Activated CD4-positive, alpha-beta T cell treated with anti-CD3 and anti-CD28 coated beads for 24 hours (primary cell): ENCODE measurements around the gene EDEM2.
"Not testable (repeated sequence)": the region's sequence is repeated elsewhere in the genome, so short reads cannot be mapped to it uniquely, and the experiment has no call there.

Experiments used
- DNase-seq, 2 donors: peaks; one replicate each; pipeline ENCODE4 v3.0.0-alpha.2; 2020; ENCODE audit warnings: low read depth in 2 of 2

EDEM2 gene

DNA sequence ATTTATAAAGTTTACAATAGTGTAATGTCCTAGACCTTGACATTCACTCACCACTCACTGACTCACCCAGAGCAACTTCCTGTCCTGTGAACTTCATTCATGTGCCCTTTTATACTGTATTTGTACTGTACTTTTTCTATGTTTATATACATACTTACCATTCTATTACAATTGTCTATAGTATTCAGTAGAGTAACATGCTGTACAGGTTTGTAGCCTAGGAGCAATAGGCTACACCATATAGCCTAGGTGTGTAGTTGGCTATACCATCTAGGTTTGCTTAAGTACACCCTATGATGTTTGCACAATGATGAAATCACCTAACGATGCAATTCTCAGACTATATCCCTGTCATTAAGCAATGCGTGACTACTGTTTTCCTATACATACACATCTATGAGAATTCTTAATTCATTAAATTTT is 17.5 kb downstream of the EDEM2 start:
- DNase-seq = no peak

DNA sequence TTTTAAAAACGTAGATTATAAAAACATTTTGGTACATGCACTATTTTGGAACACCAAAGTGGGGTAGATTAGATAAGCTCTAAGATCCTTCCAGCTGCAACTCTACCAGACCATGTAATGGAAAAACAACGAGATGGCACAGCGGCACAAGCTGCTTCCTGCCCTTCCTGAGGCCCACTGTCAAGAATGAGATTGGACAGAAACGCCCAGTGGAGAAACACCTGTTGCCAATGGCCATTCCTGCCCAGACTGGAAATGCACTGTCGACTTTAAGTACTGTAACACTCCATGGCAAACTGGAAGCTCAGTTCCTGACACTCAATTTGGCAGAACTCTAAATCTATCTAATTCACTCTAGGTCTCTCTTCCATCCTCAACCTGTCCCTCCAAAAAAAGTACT is 21.4 kb downstream of the EDEM2 start:
- DNase-seq = no peak

DNA sequence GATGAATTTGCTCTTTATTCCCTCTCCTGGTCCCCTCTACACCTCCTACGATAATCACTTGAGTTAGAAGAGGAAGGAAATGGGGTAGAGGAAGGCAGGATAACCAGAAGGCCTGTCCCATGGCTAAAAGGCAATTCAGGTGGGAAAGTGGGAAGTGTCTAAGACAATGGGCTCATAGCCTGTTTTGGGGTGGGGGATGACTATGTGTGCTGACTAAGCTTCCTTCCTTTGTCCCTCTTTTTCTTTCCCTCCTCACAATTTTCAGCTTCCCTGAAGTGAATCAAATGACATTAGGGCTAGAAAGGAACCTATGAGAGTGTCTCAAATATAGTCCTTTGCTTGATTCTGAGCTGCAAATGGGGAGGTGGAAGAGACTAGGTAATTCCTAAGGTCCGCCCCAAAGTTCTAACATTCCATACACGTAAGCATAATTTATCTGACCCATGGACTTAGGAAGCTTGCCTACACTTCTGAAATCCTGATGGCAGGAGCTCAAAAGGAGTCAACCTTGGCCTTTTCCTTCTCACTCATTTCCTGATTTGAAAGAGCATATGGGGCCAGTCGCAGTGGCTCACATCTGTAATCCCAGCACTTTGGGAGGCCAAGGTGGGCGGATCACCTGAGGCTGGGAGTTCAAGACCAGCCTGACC is 24.3 kb downstream of the EDEM2 start:
- no peak for DNase-seq

DNA sequence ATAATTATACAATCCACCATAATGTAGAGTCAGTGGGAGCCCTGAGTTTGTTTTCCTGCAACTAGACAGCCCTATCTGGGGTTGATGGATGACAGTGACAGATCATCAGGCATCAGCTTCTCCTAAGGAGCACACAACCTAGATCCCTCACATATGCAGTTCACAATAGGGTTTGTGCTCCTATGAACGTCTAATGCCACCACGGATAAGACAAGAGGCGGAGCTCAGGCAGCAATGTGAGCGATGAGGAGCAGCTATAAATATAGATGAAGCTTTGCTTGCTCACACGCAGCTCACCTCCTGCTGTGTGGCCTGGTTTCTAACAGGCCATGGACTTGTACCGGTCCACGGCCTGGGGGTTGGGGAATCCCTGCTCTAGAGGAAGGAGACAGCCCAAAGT is 25.9 kb downstream of the EDEM2 start:
- DNase-seq = no peak

DNA sequence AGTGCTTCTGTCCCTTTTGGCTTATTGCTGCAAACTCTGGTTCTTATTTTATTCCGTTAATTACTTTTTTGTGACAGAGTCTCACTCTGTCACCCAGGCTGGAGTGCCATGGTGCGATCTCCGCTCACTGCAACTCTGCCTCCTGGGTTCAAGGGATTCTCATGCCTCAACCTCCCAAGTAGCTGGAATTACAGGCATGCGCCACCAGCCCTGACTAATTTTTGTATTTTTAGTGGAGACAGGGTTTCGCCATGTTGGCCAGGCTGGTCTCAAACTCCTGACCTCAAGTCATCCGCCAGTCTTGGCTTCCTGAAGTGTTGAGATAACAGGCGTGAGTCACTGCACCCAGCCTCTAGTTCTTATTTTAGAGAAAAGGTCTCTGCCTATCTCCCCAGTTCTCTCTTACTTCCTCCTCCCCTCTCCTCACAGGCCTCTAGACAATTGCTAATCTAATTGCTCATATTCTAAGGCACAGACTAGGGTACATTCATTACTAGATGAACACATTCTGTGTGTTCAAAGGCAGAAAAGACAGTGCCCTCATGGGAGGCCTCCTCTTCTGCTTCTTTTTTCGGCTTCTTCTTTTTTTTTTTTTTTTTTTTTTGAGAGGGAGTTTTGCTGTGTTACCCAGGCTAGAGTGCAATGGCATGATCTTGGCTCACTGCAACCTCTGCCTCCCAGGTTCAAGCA is 27.0 kb downstream of the EDEM2 start:
- no peak for DNase-seq

DNA sequence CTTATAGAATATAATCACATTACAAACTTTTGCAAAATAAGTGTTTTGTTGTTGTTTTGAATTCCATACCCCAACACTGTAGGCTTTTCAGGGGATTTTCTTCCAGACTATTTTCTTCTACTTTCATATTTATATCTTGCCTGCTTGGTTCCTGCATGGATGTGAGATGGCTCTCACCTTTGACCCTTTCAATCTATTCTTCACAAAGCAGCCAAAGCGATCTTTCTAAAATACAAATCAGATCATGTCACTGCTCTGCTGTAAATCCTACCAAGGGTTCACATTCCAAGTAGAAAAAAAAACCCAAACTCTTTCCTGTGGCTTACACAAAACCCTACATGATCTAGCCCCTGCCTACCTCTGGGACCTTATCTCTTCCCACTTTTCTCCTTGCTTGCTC is 29.5 kb downstream of the EDEM2 start:
- DNase-seq = no peak

DNA sequence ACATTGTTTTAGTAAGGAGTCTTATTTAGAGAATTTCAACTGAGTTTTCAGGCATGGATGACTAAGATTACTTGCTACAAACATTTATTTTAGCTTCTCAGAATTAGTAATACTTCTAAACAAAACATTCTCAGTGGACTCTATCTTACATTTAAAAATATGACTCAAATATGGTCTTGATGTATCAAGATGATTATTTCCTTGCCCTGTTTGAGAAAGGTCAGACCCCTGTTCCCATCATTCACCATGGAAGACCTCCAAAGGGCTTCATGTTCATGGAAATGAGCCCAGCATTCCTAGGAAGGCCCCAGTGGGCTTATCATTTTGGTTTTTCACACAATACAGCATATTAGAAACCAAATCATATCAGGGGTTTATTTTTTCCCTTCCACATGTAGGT is 29.9 kb downstream of the EDEM2 start:
- no peak for DNase-seq

DNA sequence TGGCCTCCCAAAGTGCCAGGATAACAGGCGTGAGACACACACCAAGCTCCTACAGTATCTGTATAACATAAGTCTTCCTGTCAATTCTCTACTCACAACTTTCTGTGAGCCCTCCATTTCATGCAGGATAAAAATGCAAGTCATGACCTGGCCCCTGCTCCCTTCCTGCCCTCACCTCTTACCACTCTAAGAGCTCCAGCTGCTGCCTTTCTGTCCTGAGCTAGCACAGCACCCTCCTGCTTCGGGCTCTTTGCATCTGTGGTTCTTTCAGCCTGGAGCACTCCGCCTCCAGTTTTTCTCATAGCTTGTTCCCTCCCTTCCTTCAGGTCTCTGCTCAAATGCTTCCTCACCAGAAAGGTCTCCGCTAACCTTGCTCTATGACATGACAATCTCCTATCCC is 30.9 kb downstream of the EDEM2 start:
- no peak for DNase-seq

DNA sequence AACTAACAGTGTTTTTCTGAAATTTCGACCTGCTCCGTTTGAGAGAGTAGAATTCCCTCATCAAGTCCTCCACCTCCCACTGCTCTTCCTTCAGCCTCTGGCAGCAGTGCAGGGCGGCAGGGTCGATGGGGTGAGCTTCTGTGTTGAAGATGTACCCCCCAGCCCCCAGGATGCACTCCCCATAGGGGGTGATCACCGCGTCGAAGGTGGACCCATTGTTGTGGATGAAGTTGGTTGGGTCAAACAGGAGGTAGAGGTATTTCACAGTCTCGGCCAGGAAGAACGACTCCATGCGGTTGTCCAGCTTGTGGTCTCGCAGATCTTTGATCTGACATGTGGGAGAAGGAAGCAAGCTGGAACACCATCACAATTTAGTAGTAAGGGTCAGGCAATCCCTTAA is 31.5 kb downstream of the EDEM2 start:
- no peak for DNase-seq

DNA sequence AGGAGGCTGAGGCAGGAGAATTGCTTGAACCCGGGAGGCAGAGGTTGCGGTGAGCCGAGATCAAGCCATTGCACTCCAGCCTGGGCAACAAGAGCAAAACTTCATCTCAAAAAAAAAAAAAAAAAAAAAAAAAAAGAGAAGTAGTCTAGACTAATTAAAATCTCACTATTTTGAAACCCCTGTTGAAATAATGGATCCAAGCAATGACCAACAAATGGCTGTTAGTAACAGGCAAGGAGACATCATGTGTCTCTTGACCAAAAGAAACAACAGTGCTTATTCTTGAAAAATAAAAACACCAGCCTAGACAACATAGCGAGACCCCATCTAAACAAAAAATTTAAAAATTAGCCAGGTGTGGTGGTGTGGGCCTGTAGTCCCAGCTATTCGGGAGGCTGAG is 34.9 kb downstream of the EDEM2 start:
- not testable (repeated sequence) for DNase-seq

DNA sequence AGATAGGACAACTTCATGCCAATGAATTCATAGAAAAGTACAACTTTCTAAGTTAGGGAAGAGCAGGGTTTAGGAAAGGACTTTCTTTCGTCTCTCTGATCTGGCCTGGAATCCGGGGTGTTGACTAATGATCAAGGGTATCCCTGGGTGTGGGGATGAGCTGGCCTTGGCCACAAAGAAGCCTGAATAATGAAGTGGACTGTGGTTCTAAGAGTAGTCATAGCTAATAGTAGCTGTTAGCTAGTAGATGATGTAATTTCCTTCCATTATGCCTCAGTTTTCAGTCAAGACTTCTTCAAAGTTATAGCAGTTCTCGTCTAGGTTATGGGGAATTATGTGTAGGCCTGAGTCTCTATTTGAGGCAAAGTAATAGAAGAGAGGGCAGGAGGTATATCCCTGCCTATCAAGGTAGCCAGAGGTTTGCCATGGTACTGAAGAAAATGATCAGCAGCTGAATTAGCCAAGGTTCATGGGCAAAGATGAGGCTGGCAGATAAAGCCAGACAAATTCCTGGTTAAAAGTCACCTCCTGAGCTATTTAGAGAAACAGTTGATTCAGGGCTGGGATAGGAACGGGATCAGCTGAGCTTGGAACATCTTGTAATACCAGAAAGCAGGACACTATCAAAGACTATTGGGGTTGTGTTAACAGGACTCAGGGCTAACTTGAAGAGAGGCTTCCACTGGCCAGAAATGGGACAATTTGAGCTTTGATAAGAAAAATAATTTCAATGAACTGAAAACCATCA is 35.8 kb downstream of the EDEM2 start:
- DNase-seq = no peak

DNA sequence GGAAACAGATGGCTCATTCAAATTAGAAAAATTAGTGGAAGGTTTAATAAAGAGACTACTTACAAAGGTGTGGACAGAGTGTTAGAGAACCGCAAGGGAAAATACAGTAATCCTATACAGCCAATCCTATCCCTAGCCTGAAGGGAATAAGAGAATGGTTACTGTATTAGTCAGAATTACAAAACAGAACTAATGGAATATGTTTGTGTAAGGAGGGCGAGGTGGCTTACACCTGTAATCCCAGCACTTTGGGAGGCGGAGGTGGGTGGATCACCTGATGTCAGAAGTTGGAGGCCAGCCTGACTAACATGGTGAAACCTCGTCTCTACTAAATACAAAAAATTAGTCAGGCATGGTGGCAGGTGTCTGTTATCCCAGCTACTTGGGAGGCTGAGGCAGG is 38.2 kb downstream of the EDEM2 start:
- no peak for DNase-seq

DNA sequence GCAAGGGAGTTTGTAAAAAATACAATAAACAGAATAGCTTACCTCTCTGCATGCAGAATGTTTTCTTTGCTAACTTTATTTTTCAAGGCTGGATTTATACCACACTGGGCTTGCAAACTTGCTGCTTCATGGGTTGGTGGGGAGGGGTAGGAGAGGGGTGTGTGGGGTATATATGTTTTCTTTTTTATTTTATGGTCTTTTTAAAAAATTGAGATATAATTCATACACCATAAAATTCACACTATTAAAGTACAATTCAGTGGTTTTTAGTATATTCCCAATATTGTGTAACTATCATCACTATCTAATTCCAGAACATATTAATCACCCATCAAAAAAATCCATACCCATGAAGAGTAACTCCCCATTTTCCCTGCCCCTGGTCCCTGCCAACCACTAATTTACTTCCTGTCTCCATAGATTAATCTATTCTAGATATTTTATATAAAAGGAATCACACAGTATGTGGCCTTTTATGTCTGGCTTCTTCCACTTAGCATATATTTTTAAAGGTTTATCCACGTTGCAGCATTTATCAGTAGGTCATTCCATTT is 40.2 kb downstream of the EDEM2 start:
- DNase-seq = no peak

DNA sequence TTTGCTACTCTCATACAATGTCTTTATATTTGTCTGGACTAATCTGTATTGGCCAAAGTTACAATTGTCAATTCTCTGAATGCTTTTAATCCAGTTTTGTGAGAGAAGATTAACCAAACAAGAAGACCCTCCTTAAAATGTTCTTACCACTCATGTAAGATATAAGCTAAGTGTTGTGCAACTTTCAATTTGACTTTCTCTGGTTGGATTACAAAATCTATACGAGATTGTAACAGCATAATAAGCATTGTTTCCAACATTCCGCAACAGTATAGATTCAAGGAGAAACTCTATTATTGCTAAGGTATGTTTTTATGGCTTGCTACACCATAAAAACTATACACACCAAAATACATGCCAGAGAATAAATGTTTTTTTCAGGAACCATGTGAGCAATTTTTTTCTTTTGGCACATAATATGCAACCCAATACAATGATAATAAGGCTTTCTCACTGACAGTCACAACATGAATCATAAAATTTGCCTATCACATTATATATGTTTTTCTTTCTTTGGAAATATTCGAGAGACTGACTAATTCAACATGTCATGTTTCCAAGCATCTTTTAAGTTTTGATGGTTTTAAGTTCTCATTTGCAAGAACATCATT is 42.3 kb downstream of the EDEM2 start:
- no peak for DNase-seq

DNA sequence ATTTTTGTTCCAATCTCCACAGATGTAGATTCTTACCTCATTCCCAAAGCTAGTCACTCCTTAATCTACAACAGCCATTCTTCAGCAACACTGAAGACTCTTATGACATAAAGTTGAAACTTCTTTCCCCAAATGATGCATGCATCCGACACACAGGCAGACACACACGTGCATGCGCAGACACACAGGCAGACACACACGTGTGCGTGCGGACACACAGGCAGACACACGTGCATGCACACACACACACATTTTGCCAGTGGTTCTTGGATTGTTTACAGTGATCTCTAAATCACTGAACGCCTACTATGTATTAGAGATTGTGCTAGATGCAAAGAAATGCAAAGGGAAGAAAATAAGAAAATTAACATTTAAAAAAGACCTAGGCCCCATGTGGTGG is 45.5 kb downstream of the EDEM2 start:
- no peak for DNase-seq

DNA sequence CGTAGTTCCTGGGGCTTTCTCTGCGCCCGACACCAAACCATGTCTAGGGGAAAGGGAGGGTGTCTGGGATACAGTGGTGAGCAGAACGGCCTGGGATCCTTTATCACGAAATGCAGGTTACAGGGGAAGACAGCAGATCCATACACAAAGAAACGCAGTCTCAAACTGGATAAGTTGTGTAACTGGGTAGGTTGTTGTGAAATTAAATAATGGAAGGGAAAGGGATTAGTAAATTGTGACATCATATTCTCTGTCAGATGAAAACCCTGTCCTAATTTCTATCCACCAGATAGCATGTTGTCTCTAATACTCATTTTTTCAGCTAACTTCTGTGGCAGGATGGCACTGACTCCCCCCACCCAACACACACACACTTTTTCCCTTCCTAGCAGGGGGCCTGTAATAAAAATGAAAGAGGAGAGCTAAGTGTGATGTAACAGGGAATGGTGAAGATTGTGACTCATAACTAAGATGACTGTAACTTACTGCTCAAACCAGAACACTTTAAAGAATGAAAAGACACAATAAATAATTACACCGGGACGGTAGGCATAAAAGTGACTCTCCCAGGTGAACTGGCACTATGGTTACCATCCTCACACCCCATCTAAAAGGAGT is 53.8 kb downstream of the EDEM2 start:
- DNase-seq = peak; percentile 10 to 23

DNA sequence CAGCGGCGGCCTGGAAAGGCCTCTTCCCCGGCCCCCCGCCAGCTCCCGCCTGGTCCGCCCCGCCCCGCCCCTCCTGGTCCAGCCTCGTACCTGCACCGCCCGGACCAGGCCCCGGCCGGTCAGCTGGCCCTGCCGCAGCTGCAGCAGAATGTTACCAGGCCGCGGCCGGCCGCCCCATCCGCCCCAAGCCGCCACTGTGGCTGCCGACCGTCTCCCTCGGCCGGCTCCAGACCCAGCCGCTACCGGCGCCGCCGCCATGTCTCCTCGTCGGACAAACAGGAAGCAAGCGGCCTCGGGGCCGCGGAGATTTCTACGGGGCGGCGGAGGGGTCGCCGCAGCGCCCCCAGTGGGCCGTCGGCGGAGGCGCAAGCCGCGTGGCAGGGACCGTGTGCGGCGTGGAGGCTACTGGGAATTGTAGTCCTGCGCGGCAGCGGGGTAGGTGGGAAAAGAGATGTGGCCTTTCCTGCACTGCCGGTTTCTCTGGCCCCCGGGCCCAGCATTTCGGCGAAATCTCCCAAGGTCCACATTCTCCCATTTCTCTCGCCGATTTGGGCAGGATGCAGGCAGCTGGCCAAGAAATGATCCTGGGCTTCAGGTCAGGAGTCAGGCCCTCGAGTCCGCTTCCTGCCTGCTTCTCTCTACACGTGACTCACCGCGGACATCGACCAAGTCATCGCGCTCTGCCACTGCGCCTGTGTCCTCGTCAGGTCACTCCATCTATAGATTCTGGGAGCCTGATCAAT is 54.4 kb downstream of the EDEM2 start, which contains the start of gene TRPC4AP:
TRPC4AP (minus strand) TSS at position 284 of the 743 bp plus-strand sequence; CDS start at position 258, 26 bp downstream.
- DNase-seq = peak; percentile 79 to 81

DNA sequence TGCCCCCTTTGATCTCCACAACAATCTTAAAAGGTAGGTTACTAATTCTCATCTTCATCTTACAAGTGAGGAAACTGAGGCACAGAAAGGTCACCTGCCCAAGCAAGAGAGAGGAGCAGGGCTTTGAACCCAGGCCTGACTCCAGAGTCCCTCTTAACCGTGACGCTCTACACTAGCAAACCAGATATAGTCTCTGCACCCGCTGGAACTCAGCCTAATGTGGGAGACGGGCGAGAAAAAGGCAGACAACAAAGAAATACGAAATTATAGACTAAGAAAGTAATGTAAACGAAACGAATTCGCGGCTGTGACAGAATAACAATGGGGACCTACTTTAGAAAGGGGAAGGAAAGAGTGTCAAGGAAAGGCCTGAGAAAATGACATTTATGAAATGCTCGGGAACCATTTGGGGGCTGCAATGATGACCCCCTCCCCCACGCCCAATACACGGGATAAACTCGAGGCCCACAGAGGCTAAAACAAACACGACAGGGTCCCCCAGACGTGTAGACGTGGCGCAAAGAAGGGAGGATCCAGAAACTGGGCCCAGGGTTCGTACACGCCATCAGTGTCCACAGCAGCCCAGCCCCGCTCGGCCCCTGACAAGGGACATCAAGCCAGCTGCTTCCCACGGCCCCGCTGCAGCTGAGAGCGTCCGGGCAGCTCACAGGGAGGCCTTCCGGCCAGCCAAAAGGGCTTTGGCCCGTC is 55.2 kb downstream of the EDEM2 start:
- no peak for DNase-seq

DNA sequence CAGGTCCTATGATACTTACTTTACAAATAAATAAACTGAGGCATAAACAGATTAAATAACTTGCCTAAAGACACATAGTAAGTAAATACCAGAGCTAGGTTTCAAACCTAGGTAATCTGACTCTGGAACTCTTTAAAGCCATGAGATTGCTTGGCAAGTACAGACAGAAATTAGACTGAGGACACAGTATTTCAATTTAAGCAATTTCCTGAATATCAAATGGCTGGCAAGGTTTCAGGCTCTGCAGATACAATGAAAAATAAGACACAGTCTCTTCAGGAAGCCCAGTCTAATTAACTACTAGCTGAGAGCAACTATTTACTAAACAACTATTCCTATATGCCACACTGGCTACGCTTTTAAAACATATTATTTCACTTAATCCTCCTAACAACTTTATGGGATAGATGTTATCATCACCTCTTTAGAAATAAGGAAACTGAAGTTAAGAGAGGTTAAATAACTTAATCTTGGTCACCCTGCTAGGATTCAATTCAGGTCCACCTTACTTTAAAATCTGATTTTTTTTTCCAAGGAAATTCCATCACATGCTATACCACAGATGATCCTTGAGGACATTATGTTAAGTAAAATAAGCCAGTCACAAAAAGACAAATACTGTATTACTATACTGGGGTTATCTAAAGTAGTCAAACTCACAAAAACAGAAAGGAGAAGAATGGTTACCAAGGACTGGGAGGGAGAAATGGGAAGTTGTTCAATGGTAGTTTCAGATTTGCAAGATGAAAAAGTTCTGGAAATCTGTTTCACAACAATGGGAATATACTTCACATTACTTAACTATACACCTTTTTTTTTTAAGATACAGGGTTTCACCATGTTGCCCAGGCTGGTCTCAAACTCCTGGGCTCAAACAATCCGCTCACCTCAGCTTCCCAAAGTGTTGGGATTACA is 58.6 kb downstream of the EDEM2 start:
- DNase-seq = no peak
